ENCODE data around the gene KCNJ6.

The KCNJ6 gene

DNA sequence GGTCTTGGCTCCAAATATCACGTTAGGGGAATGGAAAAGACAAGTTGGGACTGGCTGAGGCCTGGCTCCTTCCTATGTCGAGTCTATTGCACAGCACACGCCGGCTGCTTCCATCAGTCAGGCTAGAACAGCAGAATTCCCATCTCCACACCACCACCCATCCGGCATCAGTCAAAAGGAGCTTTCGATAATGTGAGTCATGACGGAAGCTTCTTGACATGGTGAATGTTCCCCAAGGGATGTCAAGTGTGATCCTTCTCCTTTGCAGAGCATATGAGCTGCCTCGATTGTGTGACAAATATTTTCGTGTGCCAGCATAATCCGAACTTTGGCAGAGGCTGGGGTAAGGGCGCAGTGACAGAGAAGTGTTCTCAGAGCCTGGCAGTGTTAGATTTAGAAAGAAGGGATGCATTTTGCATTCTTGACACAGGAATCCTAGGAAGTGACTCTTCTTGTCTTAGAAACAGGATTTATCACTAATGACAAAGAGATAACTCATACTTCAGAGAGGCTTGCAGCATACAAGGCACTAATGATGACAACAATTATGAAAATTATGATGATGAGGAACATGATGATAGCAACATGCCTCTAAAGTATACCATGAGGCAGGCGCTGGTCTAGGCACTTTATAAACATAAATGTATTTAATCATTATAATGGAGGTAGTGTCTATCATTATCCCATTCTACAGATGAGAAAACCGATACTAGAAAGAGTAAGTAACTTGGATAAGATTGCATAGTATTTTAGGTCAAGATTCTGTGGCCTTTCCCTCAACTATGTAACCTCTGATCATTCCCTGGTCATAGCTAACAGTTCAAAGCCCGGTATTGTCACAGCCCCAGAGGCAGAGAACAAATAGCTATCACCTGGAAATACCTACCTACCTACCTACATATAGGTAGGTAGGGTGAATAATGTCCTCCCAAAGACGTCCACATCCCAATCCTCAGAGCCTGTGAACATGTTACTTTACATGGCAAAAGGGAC lies 135.0 kb downstream of the KCNJ6 start:
- Histone ChIP-seq H3K36me3 (ENCODE audit: insufficient read depth, low read length) (no peaks in the 10 kb centered on the region), H2AFZ (ENCODE audit: low read length, unreplicated experiment) (no peak overlapping the region), H3K79me2 (ENCODE audit: control insufficient read depth, insufficient read depth, low read length, unreplicated experiment) (no peaks in the 10 kb centered on the region), H3K27me3 (ENCODE audit: insufficient read depth, low read length) (no peaks in the 10 kb centered on the region), H3K4me1 (ENCODE audit: control insufficient read depth, insufficient read depth, low read length, unreplicated experiment) (peaks cover 24% of the 10 kb centered on the region), H3K27ac (ENCODE audit: low read depth, low read length) (peak overlapping the region; percentile 12; the same call in 1 of the 2 replicates), H3K4me3 (ENCODE audit: low read depth, low read length) (no peak overlapping the region)

DNA sequence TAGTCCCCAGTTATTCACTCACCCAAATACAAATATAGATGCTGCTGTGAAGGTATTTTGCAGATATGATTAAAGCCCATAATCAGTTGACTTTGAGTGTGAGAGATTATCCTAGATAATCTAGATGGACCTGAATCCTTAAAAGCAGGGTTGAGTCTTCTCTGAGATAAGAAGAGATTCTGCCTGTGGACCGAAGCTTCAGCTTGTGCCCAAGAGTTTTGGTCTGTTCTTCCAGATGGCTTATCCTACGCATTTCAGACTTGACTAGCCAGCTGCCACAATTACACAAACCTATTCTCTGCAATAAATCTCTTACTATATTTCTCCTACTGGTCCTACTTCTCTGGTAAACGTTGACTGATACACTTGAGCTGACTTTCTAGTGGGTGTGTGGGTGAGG lies 145.1 kb downstream of the KCNJ6 start:
- Histone ChIP-seq H3K36me3 (ENCODE audit: insufficient read depth, low read length) (no peaks in the 10 kb centered on the region), H3K79me2 (ENCODE audit: control insufficient read depth, insufficient read depth, low read length, unreplicated experiment) (no peaks in the 10 kb centered on the region)

DNA sequence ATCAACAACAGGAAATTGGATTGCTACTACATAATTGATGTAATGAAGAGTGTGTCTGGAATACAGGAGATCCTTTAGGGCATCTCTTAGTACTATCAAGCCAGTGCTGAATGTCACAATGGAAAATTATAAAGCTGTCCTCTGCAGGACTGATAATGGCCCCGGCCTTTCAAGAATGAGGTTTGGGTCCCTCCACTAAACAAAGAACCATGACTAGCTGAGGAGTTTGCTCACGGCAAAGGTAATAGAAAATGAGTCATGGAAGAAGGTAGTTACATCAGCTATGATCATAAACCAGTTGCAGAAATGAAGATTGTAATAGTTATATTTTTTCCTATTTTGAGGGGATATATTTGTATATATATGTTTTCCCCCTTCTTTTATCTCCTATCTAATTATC lies 145.8 kb downstream of the KCNJ6 start:
- Histone ChIP-seq H3K27ac (ENCODE audit: low read depth, low read length) (no peak overlapping the region), H3K27me3 (ENCODE audit: insufficient read depth, low read length) (no peaks in the 10 kb centered on the region), H3K4me1 (ENCODE audit: control insufficient read depth, insufficient read depth, low read length, unreplicated experiment) (peaks cover 11% of the 10 kb centered on the region), H2AFZ (ENCODE audit: low read length, unreplicated experiment) (no peak overlapping the region), H3K4me3 (ENCODE audit: low read depth, low read length) (no peak overlapping the region), H3K79me2 (ENCODE audit: control insufficient read depth, insufficient read depth, low read length, unreplicated experiment) (no peaks in the 10 kb centered on the region), H3K36me3 (ENCODE audit: insufficient read depth, low read length) (no peaks in the 10 kb centered on the region)

More for the DNA sequence above, 145.1 kb downstream of the KCNJ6 start:
- Histone ChIP-seq H3K4me3 (ENCODE audit: low read depth, low read length) (no peak overlapping the region), H2AFZ (ENCODE audit: low read length, unreplicated experiment) (no peak overlapping the region), H3K4me1 (ENCODE audit: control insufficient read depth, insufficient read depth, low read length, unreplicated experiment) (peaks cover 11% of the 10 kb centered on the region), H3K27me3 (ENCODE audit: insufficient read depth, low read length) (no peaks in the 10 kb centered on the region), H3K27ac (ENCODE audit: low read depth, low read length) (no peak overlapping the region)

DNA sequence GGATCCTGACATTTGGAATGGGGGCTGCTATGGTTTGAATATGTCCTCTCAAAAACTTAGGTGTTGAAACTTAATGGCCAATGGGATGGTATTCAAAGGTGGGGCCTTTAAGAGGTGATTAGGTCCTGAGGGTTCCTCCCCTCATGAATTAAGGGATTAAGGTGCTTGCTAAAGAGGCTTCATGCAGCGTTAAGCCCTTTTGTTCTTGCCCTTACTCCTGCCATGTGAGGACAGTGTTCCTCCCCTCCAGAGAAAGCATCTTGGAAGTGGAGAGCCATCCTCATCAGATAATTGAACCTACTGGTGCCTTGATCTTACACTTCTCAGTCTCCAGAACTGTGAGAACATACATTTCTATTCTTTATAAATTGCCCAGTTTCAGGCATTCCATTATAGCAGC lies 146.6 kb downstream of the KCNJ6 start:
- Histone ChIP-seq H3K27ac (ENCODE audit: low read depth, low read length) (no peak overlapping the region), H3K79me2 (ENCODE audit: control insufficient read depth, insufficient read depth, low read length, unreplicated experiment) (no peaks in the 10 kb centered on the region), H3K4me1 (ENCODE audit: control insufficient read depth, insufficient read depth, low read length, unreplicated experiment) (peaks cover 11% of the 10 kb centered on the region), H3K36me3 (ENCODE audit: insufficient read depth, low read length) (no peaks in the 10 kb centered on the region), H3K4me3 (ENCODE audit: low read depth, low read length) (no peak overlapping the region), H2AFZ (ENCODE audit: low read length, unreplicated experiment) (no peak overlapping the region), H3K27me3 (ENCODE audit: insufficient read depth, low read length) (no peaks in the 10 kb centered on the region)

DNA sequence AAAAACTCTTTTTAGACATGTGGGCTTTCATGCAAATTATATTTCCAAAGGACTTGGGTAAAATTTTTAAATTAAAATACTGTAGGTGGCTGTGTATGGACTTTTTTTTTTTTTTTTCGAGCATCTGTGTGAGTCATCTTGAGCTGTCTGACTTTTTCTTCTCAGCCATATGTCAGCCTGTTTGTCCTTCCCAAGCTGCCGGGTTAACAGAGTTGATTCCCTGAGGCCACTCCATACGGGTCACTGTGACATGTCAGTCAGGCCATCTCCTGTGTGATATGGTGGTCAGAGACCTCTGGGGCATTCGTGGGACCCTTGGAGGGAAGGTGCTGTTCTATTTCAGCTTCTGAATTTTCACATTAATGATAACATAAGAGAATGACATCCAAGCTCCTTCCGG lies 148.3 kb downstream of the KCNJ6 start:
- Histone ChIP-seq H3K4me3 (ENCODE audit: low read depth, low read length) (no peak overlapping the region), H3K4me1 (ENCODE audit: control insufficient read depth, insufficient read depth, low read length, unreplicated experiment) (peaks cover 15% of the 10 kb centered on the region), H3K79me2 (ENCODE audit: control insufficient read depth, insufficient read depth, low read length, unreplicated experiment) (no peaks in the 10 kb centered on the region), H3K27me3 (ENCODE audit: insufficient read depth, low read length) (no peaks in the 10 kb centered on the region), H3K36me3 (ENCODE audit: insufficient read depth, low read length) (no peaks in the 10 kb centered on the region), H2AFZ (ENCODE audit: low read length, unreplicated experiment) (peak overlapping the region; percentile 83), H3K27ac (ENCODE audit: low read depth, low read length) (no peak overlapping the region)

DNA sequence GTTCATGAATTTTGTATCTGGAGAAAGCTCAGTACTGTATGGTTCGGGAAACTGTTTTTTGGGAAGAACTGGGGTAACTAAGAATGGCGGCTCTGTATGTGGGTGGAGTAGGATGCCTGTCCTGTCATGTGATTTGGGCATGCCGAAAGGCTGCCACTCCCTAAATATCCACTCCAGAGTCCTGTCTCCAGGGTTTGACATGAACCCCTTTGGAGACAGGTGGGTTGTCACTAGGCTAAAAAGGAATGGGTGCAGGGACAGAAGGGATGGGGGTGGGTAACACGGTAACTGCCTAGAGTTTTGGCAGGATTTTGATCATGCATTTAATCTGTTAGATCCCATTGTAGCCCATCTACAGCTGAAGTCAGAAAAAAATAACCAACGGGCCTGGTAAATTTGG lies 150.1 kb downstream of the KCNJ6 start:
- no peaks in the 10 kb centered on the region for H3K36me3 ChIP-seq (ENCODE audit: insufficient read depth, low read length)
- H3K4me1 ChIP-seq (ENCODE audit: control insufficient read depth, insufficient read depth, low read length, unreplicated experiment) = peaks cover 15% of the 10 kb centered on the region
- H2AFZ ChIP-seq (ENCODE audit: low read length, unreplicated experiment) = no peak overlapping the region
- H3K27me3 ChIP-seq (ENCODE audit: insufficient read depth, low read length) = no peaks in the 10 kb centered on the region
- no peak overlapping the region for H3K4me3 ChIP-seq (ENCODE audit: low read depth, low read length)
- no peaks in the 10 kb centered on the region for H3K79me2 ChIP-seq (ENCODE audit: control insufficient read depth, insufficient read depth, low read length, unreplicated experiment)
- H3K27ac ChIP-seq (ENCODE audit: low read depth, low read length) = no peak overlapping the region

DNA sequence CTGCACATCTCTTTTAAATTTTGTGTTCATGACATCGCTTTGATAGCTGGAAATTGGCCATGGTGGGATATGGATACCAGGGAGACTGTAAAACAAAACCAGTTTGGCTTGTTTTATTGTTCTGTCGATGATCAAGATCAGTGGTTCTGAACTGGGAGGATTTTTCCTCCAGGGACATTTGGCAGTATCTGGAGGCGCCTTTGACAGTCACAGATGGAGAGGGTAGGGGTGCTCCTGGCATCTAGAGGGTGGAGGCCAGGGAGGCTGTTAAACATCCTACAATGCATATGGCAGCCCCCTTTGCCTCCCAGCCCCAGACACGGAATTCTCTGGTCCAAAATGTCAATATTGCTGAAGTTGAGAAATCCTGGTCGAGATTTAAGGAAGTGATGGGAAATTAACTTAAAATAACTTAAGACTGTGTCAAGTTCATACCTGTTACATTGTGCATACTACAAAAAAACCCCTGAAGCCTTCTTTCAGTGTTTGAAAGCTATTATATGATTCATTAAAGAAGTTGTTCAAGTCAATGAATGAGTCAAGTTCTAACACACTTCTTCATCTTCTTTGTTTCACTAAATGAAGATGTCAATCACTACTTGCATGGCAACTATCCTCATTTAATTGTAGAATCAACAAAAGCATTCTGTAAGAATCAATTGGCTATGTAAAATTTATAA lies 150.9 kb downstream of the KCNJ6 start:
- no peaks in the 10 kb centered on the region for H3K36me3 ChIP-seq (ENCODE audit: insufficient read depth, low read length)
- H3K27me3 ChIP-seq (ENCODE audit: insufficient read depth, low read length) = no peaks in the 10 kb centered on the region
- H3K4me1 ChIP-seq (ENCODE audit: control insufficient read depth, insufficient read depth, low read length, unreplicated experiment) = peaks cover 15% of the 10 kb centered on the region
- H3K79me2 ChIP-seq (ENCODE audit: control insufficient read depth, insufficient read depth, low read length, unreplicated experiment) = no peaks in the 10 kb centered on the region
- no peak overlapping the region for H2AFZ ChIP-seq (ENCODE audit: low read length, unreplicated experiment)
- no peak overlapping the region for H3K27ac ChIP-seq (ENCODE audit: low read depth, low read length)
- no peak overlapping the region for H3K4me3 ChIP-seq (ENCODE audit: low read depth, low read length)

DNA sequence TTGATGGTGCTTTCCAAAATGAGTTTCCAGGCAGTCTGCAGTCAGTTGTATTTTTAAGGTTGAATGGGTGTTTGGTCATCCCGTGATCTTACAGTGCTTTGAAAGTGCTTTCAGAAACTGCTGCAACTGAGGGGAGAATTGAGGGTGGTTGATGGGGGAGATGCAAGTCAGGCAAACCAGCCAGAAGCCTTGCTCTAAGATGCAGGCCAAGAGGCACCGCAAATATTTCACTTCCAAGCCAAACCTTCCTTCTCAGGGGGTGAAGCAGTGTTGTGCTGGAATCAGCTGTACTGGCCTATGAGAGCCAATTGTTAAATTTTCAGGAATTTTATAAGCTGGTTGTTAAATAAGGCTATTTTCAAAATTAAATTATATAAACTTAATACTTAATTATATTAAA lies 151.6 kb downstream of the KCNJ6 start:
- no peak overlapping the region for H2AFZ ChIP-seq (ENCODE audit: low read length, unreplicated experiment)
- H3K27ac ChIP-seq (ENCODE audit: low read depth, low read length) = no peak overlapping the region
- H3K79me2 ChIP-seq (ENCODE audit: control insufficient read depth, insufficient read depth, low read length, unreplicated experiment) = no peaks in the 10 kb centered on the region
- H3K4me1 ChIP-seq (ENCODE audit: control insufficient read depth, insufficient read depth, low read length, unreplicated experiment) = peaks cover 15% of the 10 kb centered on the region
- no peaks in the 10 kb centered on the region for H3K27me3 ChIP-seq (ENCODE audit: insufficient read depth, low read length)
- no peak overlapping the region for H3K4me3 ChIP-seq (ENCODE audit: low read depth, low read length)
- no peaks in the 10 kb centered on the region for H3K36me3 ChIP-seq (ENCODE audit: insufficient read depth, low read length)

DNA sequence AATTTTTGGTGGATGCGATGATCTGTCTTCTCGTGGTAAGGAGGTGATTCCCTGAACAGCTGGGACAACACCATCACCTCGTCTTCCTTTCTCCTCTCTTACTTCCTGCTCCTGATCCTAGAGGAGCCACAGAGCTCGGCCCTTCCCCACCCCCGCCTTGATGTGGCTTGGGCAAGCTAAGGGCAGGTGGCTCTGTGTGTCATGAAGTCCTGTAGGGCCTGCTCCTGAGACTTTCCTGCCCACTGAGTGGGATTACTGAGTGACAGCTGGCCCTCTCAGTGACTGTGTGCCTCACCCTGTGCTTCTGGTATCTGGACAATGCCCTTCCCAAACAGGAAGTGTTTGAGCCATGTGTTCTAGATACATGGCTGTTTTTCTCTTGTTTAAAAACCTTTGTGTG lies 153.0 kb downstream of the KCNJ6 start:
- H3K27me3 ChIP-seq (ENCODE audit: insufficient read depth, low read length) = no peaks in the 10 kb centered on the region

DNA sequence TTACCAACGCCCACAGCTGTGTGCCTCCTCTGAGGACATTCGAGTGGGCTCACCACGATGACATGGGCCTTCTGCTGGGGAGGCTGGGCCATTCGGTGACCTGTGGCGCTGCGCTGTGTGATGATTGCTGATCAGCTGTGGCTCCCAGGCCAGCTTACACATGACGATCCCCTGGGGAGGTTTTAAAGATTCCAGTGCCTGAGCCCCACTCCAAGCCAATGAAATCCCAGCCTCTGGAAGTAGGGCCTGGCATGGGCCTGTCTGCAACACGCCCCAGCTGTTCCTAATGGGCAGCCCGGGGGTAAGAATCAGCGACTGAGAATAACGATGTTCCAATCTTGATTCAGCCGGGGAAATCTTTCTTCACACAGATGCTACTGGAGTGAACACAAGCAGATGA lies 153.7 kb downstream of the KCNJ6 start:
- peaks cover 4% of the 10 kb centered on the region; the same call in 1 of the 2 replicates for H3K27me3 ChIP-seq (ENCODE audit: insufficient read depth, low read length)
- no peaks in the 10 kb centered on the region for H3K79me2 ChIP-seq (ENCODE audit: control insufficient read depth, insufficient read depth, low read length, unreplicated experiment)
- no peaks in the 10 kb centered on the region for H3K36me3 ChIP-seq (ENCODE audit: insufficient read depth, low read length)
- H3K27ac ChIP-seq (ENCODE audit: low read depth, low read length) = no peak overlapping the region
- no peak overlapping the region for H3K4me3 ChIP-seq (ENCODE audit: low read depth, low read length)
- H2AFZ ChIP-seq (ENCODE audit: low read length, unreplicated experiment) = no peak overlapping the region
- H3K4me1 ChIP-seq (ENCODE audit: control insufficient read depth, insufficient read depth, low read length, unreplicated experiment) = peaks cover 7% of the 10 kb centered on the region

More for the DNA sequence above, 153.0 kb downstream of the KCNJ6 start:
- H2AFZ ChIP-seq (ENCODE audit: low read length, unreplicated experiment) = no peak overlapping the region
- H3K79me2 ChIP-seq (ENCODE audit: control insufficient read depth, insufficient read depth, low read length, unreplicated experiment) = no peaks in the 10 kb centered on the region
- no peak overlapping the region for H3K27ac ChIP-seq (ENCODE audit: low read depth, low read length)
- H3K4me3 ChIP-seq (ENCODE audit: low read depth, low read length) = no peak overlapping the region
- no peaks in the 10 kb centered on the region for H3K36me3 ChIP-seq (ENCODE audit: insufficient read depth, low read length)
- peaks cover 14% of the 10 kb centered on the region for H3K4me1 ChIP-seq (ENCODE audit: control insufficient read depth, insufficient read depth, low read length, unreplicated experiment)

All from ACC112 (cell line).